Ascending aorta (tissue), 2 donors: Measurements from ENCODE around the gene SLC10A1. TPM values are rescaled to one million over a fixed set of nuclear protein-coding genes. Genes with fewer than 3 reads are reported as not detected.
"Not testable (repeated sequence)": the region's sequence is repeated elsewhere in the genome, so short reads cannot be mapped to it uniquely, and the experiment has no call there.

Experiments
- DNase-seq, 2 donors: peaks; one replicate each; pipeline ENCODE4 v3.0.0-alpha.2; 2019; ENCODE audit warnings: low spot score in 2 of 2
- H3K27ac ChIP-seq, 2 donors: fragments of 200-600 bp; sonication (generic); one replicate each; pipeline ENCODE4 v1.5.1; 2016 to 2017; ENCODE audit warnings: mild to moderate bottlenecking in 1 of 2
- H3K27me3 ChIP-seq: fragments of 200-600 bp; sonication (generic); one replicate; pipeline ENCODE4 v1.5.1; 2017
- H3K36me3 ChIP-seq, 2 donors: fragments of 200-600 bp; sonication (generic); one replicate each; pipeline ENCODE4 v1.5.1; 2016
- H3K4me1 ChIP-seq, 2 donors: fragments of 200-600 bp; sonication (generic); one replicate each; pipeline ENCODE4 v1.5.1; 2016 to 2017; ENCODE audit warnings: mild to moderate bottlenecking in 1 of 2
- H3K4me3 ChIP-seq, 2 donors: fragments of 200-600 bp; sonication (generic); one replicate each; pipeline ENCODE4 v1.5.1; 2016 to 2017; ENCODE audit warnings: mild to moderate bottlenecking in 1 of 2
- H3K9me3 ChIP-seq, 2 donors: fragments of 200-600 bp; sonication (generic); one replicate each; pipeline ENCODE4 v1.5.1; 2016
- CTCF ChIP-seq, 3 experiments: fragments of 200-600 bp in 2 of 3; fragments of 450-650 bp in 1 of 3; sonication (generic) in 2 of 3; IDR thresholded peaks; one replicate each; pipeline ENCODE4 v1.5.1; 2016 to 2019; ENCODE audit warnings: antibody characterized with exemption in 3 of 3, mild to moderate bottlenecking in 1 of 3, moderate library complexity in 1 of 3
- intact Hi-C: fragments of 100-400 bp; cut with DNase I; formaldehyde crosslinking; loops from one replicate; pipeline ENCODE4 v1.15.1; 2023
- total RNA-seq: library from RNA; depleted of rRNA; stranded (reverse); fragments of >200 nt; gene quantifications from one replicate; pipeline ENCODE4 v1.1.0, GENCODE V29; 2016

SLC10A1 gene
- total RNA-seq, 1 donor from 2014 or later: not detected

DNA sequence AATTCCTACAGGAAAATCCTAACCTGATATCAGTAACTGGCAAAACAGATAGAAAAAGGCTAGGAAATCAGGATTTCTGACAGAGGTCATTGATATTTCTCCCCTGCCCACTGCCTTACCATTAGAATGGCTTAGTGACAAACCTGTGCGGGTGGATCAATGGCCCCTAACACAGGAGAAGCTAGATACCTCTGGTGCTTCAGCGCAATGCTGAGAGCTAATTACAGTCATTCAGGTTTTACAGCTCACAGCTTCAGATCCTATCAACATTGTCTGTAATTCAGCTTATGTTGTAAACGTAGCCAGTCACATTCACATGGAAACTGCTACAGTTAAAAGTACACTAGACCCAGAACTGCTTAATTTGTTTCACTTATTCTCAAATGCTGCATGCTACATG, 17.4 kb upstream of the SLC10A1 start:
- Histone ChIP-seq H3K27ac (no peak overlapping the region), H3K4me3 (no peak overlapping the region), H3K27me3 (no peaks in the 10 kb centered on the region), H3K4me1 (no peaks in the 10 kb centered on the region), H3K36me3 (no peaks in the 10 kb centered on the region), H3K9me3 (no peaks in the 10 kb centered on the region)
- no peak for DNase-seq
- intact Hi-C loops: no loop called here
- TF ChIP-seq CTCF (IDR thresholded peaks at IDR 0.05): no peak

DNA sequence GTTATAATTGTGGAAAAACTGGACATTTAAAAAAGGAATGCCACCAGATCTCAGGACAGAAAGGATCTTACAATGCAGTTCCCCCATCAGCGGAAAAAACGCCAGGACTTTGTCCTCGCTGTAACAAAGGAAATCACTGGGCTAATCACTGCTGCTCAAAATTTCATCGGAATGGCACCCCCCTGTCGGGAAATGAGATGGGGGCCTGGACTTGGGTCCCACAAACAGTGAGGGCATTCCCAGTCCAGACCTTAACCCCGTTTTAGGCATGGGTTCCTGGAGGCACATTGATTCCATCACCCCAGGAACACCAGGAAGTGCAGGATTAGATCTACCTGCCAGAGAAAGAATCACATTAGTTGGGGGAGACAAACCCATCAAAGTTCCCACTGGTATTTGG, 16.3 kb upstream of the SLC10A1 start:
- H3K9me3 ChIP-seq, intact Hi-C loops, H3K4me1 ChIP-seq, H3K4me3 ChIP-seq, H3K27me3 ChIP-seq, H3K27ac ChIP-seq, DNase-seq, H3K36me3 ChIP-seq: not testable (repeated sequence)

DNA sequence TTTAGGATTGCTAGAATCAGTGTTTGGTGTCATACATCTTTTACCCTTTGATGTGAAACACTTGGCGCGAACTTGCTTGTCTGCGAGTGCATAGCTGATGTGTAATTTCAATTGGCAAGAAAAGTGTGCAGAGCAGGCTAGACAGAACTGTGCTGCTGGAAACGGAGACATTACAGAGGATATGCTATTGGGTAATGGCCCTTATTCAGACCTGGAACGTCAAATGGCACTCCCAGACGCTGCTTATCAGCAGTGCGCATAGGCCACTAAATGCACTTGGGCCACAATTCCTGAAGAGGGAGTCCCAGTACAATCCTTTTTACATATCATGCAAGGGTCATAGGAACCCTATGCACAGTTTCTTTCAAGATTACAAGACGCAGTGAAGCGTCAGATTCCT, 15.7 kb upstream of the SLC10A1 start:
- Histone ChIP-seq H3K27ac (no peak overlapping the region), H3K4me3 (no peak overlapping the region), H3K27me3 (no peaks in the 10 kb centered on the region), H3K36me3 (no peaks in the 10 kb centered on the region), H3K4me1 (no peaks in the 10 kb centered on the region), H3K9me3 (no peaks in the 10 kb centered on the region)
- intact Hi-C loops: no loop called here
- no peak for DNase-seq
- TF ChIP-seq CTCF (IDR thresholded peaks at IDR 0.05): no peak

DNA sequence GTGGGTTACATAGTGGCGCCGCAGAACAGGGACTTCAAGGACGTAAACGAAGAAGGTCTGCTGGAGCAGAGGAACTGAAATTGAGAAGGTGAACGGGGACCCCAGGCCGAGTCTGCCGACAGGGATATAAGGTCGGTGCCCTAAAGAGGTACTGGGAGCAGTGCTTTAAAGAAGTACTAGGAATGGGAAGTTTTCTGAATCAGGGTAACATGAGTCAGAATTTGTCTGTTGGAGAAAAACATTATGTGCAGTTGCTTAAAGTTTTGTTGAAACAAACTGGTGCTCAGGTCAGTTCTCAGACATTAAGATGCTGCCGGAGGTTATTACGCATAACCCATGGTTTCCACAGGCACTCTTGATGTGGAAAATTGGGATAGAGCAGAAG, 14.8 kb upstream of the SLC10A1 start:
- Histone ChIP-seq H3K9me3 (no peaks in the 10 kb centered on the region), H3K27ac (no peak overlapping the region), H3K36me3 (no peaks in the 10 kb centered on the region), H3K27me3 (no peaks in the 10 kb centered on the region), H3K4me3 (no peak overlapping the region), H3K4me1 (no peaks in the 10 kb centered on the region)
- DNase-seq: no peak
- no peak for TF ChIP-seq CTCF (IDR thresholded peaks at IDR 0.05)
- intact Hi-C loops: no loop called here

- no peak for TF ChIP-seq CTCF (IDR thresholded peaks at IDR 0.05)
- H3K4me1 ChIP-seq: no peaks in the 10 kb centered on the region
- no peaks in the 10 kb centered on the region for H3K27me3 ChIP-seq
- no peaks in the 10 kb centered on the region for H3K9me3 ChIP-seq
- no peak for DNase-seq
- intact Hi-C loops: no loop called here
- no peak overlapping the region for H3K4me3 ChIP-seq
- no peak overlapping the region for H3K27ac ChIP-seq
- H3K36me3 ChIP-seq: no peaks in the 10 kb centered on the region
Observed at GRCh38 chr14:69811227-69811867, 14.3 kb upstream of the SLC10A1 start.

- DNase-seq: no peak
Observed at GRCh38 chr14:69808919-69809808, 12.1 kb upstream of the SLC10A1 start.

More at GRCh38 chr14:69808919-69809808, 12.1 kb upstream of the SLC10A1 start:
- Histone ChIP-seq H3K9me3 (no peaks in the 10 kb centered on the region), H3K27me3 (no peaks in the 10 kb centered on the region), H3K4me3 (no peak overlapping the region), H3K36me3 (no peaks in the 10 kb centered on the region), H3K27ac (no peak overlapping the region), H3K4me1 (no peaks in the 10 kb centered on the region)
- intact Hi-C loops: no loop called here
- TF ChIP-seq CTCF (IDR thresholded peaks at IDR 0.05): no peak
